GM20000 (cell line): ENCODE data around the gene MBD3L1.

Source experiments
- DNase-seq: peaks from one replicate; pipeline ENCODE4 v3.0.0; 2012; ENCODE audit warnings: low spot score
- TF ChIP-seq, protein P1 (sequence below): IDR thresholded peaks from 2 replicates; pipeline ENCODE4 v1.5.1; 2012; ENCODE audit warnings: mild to moderate bottlenecking, control low read depth; ENCODE audit errors: extremely low read depth, missing control alignments

MBD3L1 gene

DNA sequence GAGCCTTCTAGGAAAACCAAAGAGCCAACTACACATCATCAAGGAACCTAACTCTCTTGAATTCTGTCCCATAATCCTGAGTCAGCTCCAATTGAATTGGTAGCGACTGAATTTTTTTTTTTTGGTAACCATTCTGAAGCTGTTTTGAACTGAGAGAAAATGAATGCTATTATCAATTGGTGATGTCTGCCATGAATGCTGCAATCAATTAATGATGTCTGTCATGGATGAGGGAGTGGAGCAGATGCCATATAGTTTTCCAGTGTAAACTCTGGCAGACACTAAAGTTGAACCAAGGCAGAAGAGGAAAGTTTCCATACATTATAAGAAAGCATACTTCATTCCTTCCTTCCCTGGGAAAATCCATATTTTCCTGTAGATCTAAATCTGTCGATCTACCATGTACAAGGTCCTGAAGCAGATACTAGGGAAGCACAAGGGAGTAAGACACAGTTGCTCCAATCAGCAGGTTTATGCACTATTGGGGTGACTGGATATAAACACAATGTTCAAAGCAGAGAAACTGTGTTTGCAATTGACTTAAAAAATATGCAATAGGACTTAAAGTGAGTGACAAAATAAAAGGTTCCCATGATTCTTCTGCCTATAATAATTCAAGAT lies 48.8 kb downstream of the MBD3L1 start:
- no peak for DNase-seq
- TF ChIP-seq, protein P1, sequence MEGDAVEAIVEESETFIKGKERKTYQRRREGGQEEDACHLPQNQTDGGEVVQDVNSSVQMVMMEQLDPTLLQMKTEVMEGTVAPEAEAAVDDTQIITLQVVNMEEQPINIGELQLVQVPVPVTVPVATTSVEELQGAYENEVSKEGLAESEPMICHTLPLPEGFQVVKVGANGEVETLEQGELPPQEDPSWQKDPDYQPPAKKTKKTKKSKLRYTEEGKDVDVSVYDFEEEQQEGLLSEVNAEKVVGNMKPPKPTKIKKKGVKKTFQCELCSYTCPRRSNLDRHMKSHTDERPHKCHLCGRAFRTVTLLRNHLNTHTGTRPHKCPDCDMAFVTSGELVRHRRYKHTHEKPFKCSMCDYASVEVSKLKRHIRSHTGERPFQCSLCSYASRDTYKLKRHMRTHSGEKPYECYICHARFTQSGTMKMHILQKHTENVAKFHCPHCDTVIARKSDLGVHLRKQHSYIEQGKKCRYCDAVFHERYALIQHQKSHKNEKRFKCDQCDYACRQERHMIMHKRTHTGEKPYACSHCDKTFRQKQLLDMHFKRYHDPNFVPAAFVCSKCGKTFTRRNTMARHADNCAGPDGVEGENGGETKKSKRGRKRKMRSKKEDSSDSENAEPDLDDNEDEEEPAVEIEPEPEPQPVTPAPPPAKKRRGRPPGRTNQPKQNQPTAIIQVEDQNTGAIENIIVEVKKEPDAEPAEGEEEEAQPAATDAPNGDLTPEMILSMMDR = no peak

DNA sequence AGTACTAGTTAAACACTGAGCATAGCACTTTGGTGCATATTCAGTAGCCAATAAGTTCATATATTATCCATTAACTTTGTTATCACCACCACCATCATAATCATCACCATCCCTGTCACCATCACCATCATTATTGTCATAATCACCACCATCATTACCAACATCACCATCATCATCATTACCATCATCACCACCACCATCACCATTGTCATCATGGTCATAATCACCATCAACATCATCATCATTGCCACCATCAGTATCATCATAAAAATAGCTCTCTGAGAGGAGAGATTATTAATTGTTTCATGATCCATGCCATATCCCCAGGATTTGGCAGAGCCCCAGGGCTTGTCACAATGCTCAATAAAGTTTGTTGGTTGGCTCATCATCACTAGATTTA lies 49.3 kb downstream of the MBD3L1 start:
- TF ChIP-seq, protein P1 = no peak
- no peak for DNase-seq

DNA sequence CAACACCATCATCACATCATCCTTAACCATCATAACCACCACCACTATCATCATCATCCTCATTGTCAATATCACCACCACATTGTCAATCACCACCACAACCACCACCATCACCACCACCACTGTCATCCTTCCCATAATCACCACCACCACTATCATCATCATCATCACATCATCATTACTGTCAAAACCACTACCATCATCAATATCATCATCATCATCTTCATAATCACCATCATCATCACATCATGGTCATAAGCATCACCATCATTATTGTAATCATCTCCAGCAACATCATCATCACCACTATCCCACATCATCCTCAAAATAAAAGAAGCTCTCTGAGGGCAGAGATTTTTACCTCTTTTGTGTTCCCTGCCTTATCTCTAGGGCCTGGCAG lies 52.2 kb downstream of the MBD3L1 start:
- TF ChIP-seq, protein P1 = no peak
- no peak for DNase-seq

DNA sequence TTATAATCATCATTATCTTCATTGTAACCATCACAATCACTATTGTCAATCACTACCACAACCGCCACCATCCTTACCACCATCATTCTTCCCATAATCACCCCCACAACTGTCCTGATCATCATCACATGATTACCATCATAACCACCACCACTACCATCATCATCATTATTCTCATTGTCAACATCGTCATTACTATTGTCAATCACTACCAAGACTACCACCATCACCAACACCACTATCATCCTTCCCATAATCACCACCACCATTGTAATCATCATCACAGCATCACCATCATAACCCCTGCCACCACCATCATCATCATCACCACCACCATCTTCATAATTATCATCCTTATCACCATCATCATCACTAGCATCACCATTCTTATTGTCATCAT lies 55.2 kb downstream of the MBD3L1 start:
- TF ChIP-seq, protein P1 = no peak

DNA sequence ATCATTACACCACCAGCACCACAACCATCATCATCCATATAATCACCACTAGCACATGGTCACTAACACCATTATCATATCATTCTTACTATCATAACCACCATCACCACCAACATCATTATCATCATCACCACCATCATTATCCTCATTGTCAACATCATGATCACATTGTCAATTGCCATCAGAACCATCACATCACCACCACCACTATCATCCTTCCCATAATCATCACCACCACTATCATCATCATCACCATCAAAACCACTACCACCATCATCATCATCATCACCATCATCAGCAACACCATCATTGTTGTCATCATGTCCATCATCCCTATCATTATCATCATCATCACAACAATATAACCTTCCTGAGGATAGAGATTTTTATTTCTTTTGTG lies 58.1 kb downstream of the MBD3L1 start:
- TF ChIP-seq, protein P1 = no peak

More for the DNA sequence above, 55.2 kb downstream of the MBD3L1 start:
- no peak for DNase-seq

More for the DNA sequence above, 58.1 kb downstream of the MBD3L1 start:
- no peak for DNase-seq
